HepG2 (cell line): Measurements from ENCODE around the gene FIZ1. TPM values are rescaled to one million over a fixed set of nuclear protein-coding genes. Genes with fewer than 3 reads are reported as not detected.

Source experiments
- ARID5B ChIP-seq: IDR thresholded peaks from 2 replicates; pipeline ENCODE4 v1.4.0; 2020; ENCODE audit warnings: mild to moderate bottlenecking, missing genetic modification reagents
- E2F1 ChIP-seq: sonication (generic); formaldehyde crosslinking; IDR thresholded peaks from 2 replicates; pipeline ENCODE4 v1.5.0; 2020; ENCODE audit warnings: missing genetic modification reagents
- EED ChIP-seq: sonication (generic); formaldehyde crosslinking; IDR thresholded peaks from 2 replicates; pipeline ENCODE4 v1.5.0; 2020; ENCODE audit warnings: mild to moderate bottlenecking, missing genetic modification reagents
- KDM2A ChIP-seq: sonication (generic); formaldehyde crosslinking; IDR thresholded peaks from 2 replicates; pipeline ENCODE4 v1.4.0; 2020; ENCODE audit warnings: low read depth, missing genetic modification reagents, borderline replicate concordance
- MBNL3 ChIP-seq: fragments of 250-450 bp; sonication (Bioruptor Pico); conservative IDR thresholded peaks from 2 replicates; pipeline ENCODE4 v1.8.0; 2022; ENCODE audit warnings: mild to moderate bottlenecking, inconsistent platforms
- MIXL1 ChIP-seq: IDR thresholded peaks from 2 replicates; pipeline ENCODE4 v1.6.1; 2016
- NFIC ChIP-seq: IDR thresholded peaks from 2 replicates; pipeline ENCODE4 v1.6.1; 2012; ENCODE audit warnings: mild to moderate bottlenecking, low read length, inconsistent platforms
- PAXIP1 ChIP-seq: sonication (generic); formaldehyde crosslinking; conservative IDR thresholded peaks from 2 replicates; pipeline ENCODE4 v1.4.0; 2020; ENCODE audit warnings: mild to moderate bottlenecking, missing genetic modification reagents, moderate library complexity
- POLR2G ChIP-seq: fragments of 200-400 bp; formaldehyde crosslinking; IDR thresholded peaks from 2 replicates; pipeline ENCODE4 v1.6.1; 2018; ENCODE audit warnings: mild to moderate bottlenecking, low read depth, low read length, moderate library complexity
- SALL1 ChIP-seq: sonication (generic); formaldehyde crosslinking; IDR thresholded peaks from 2 replicates; pipeline ENCODE4 v1.8.0; 2022; ENCODE audit warnings: mild to moderate bottlenecking, missing genetic modification reagents
- SKI ChIP-seq: fragments of 450-650 bp; IDR thresholded peaks from one replicate; pipeline ENCODE4 v1.6.1; 2018; ENCODE audit warnings: mild to moderate bottlenecking; ENCODE audit not compliant: partially characterized antibody
- SMAD9 ChIP-seq: sonication (generic); formaldehyde crosslinking; IDR thresholded peaks from 2 replicates; pipeline ENCODE4 v1.5.1; 2020; ENCODE audit warnings: mild to moderate bottlenecking, missing genetic modification reagents
- ZFY ChIP-seq: sonication (generic); formaldehyde crosslinking; IDR thresholded peaks from 2 replicates; pipeline ENCODE4 v1.4.0; 2020; ENCODE audit warnings: missing genetic modification reagents
- ZGPAT ChIP-seq: IDR thresholded peaks from 2 replicates; pipeline ENCODE4 v1.6.1; 2016; ENCODE audit warnings: mild to moderate bottlenecking
- ZMAT3 ChIP-seq: sonication (generic); formaldehyde crosslinking; conservative IDR thresholded peaks from 2 replicates; pipeline ENCODE4 v1.7.0; 2021; ENCODE audit warnings: missing genetic modification reagents
- ZNF362 ChIP-seq: sonication (generic); formaldehyde crosslinking; IDR thresholded peaks from 2 replicates; pipeline ENCODE4 v1.4.0; 2020; ENCODE audit warnings: missing genetic modification reagents, mild to moderate bottlenecking, borderline replicate concordance
- ZNF430 ChIP-seq: sonication (generic); formaldehyde crosslinking; IDR thresholded peaks from 2 replicates; pipeline ENCODE4 v1.9.0; 2021; ENCODE audit warnings: mild to moderate bottlenecking, missing genetic modification reagents
- polyA plus RNA-seq, 8 experiments: library from polyadenylated mRNA; depleted of rRNA in 3 of 8; stranded (reverse) in 7 of 8; unstranded in 1 of 8; fragments of >200 nt; fragmentation: Illumina TruSeq in 4 of 8; extraction: Trizol in 4 of 8; gene quantifications; 2 replicates each; pipeline versions ENCODE4 v1.2.1 to v1.2.3, GENCODE V29; 2011 to 2016; ENCODE audit warnings: low read depth in 4 of 8, missing spikeins in 1 of 8, mixed read lengths in 1 of 8; ENCODE audit not compliant: insufficient read depth in 1 of 8
- total RNA-seq, 5 experiments: library from RNA; depleted of rRNA; stranded (reverse); fragments of >200 nt; fragmentation: Illumina TruSeq; extraction: Trizol; gene quantifications; 2 replicates each; pipeline ENCODE4 v1.2.3, GENCODE V29; 2016; ENCODE audit warnings: low read depth in 1 of 5

Gene FIZ1
- total and polyA plus RNA-seq, 2 of the 13 experiments (the other 11 are each of a cell fraction or from before 2014, with no cell fraction given): 3.6 to 5.9 TPM

- TF ChIP-seq PAXIP1 (CRISPR knock-in tag) (0 out of 2 replicates have a peak, but pooled peaks have one; percentile 22), MBNL3 (no peak), SALL1 (peak; percentile 37; the same call in 1 of the 2 replicates), E2F1 (CRISPR knock-in tag) (peak; percentile 39; the same call in 1 of the 2 replicates), SKI (no peak), POLR2G (peak; percentile 88), ARID5B (CRISPR knock-in tag) (no peak), ZFY (CRISPR knock-in tag) (peak; percentile 65), ZMAT3 (CRISPR knock-in tag) (0 out of 2 replicates have a peak, but pooled peaks have one; percentile 34), ZNF430 (CRISPR knock-in tag) (peak; percentile 57; the same call in 1 of the 2 replicates), MIXL1 (0 out of 2 replicates have a peak, but pooled peaks have one; percentile 11), KDM2A (CRISPR knock-in tag) (0 out of 2 replicates have a peak, but pooled peaks have one; percentile 49), ZNF362 (CRISPR knock-in tag) (peak; percentile 11; the same call in 1 of the 2 replicates), SMAD9 (CRISPR knock-in tag) (no peak), ZGPAT (CRISPR knock-in tag) (0 out of 2 replicates have a peak, but pooled peaks have one; percentile 34), EED (CRISPR knock-in tag) (peak; percentile 36; the same call in 1 of the 2 replicates), NFIC (no peak)
Observed at GRCh38 chr19:55624109-55625003, 25.0 kb upstream of the FIZ1 start, which contains the start of gene ZNF784 (continued).
